NCI-H460 (cell line): ENCODE results near the gene C2CD3. TPM values are rescaled to one million over a fixed set of nuclear protein-coding genes. Genes with fewer than 3 reads are reported as not detected.

Source experiments
- DNase-seq: peaks from one replicate; pipeline ENCODE4 v3.0.0-alpha.2; 2016; ENCODE audit warnings: low read depth; ENCODE audit errors: extremely low read depth
- total RNA-seq: library from RNA; depleted of rRNA; stranded (reverse); fragments of >200 nt; shearing (Covaris generic); gene quantifications from 2 replicates; pipeline ENCODE4 v1.2.3, GENCODE V29; 2014

C2CD3 gene
- total RNA-seq, 1 experiment from 2014 or later: 9.2 TPM

- DNase-seq: no peak
Observed at GRCh38 chr11:74023276-74023675, 147.5 kb downstream of the C2CD3 start.

GRCh38 chr11:74022546-74022945 lies 148.3 kb downstream of the C2CD3 start:
- no peak for DNase-seq

- no peak for DNase-seq
Observed at GRCh38 chr11:74021998-74022397, 148.8 kb downstream of the C2CD3 start.

- DNase-seq: no peak
Observed at GRCh38 chr11:74020539-74020938, 150.3 kb downstream of the C2CD3 start.

GRCh38 chr11:74019860-74020259 lies 150.9 kb downstream of the C2CD3 start:
- no peak for DNase-seq

GRCh38 chr11:74019104-74019738 lies 151.6 kb downstream of the C2CD3 start:
- no peak for DNase-seq

GRCh38 chr11:74018331-74019005 lies 152.3 kb downstream of the C2CD3 start:
- no peak for DNase-seq

- DNase-seq: no peak
Observed at GRCh38 chr11:74017631-74018030, 153.2 kb downstream of the C2CD3 start.

GRCh38 chr11:74015919-74016684 lies 154.7 kb downstream of the C2CD3 start:
- no peak for DNase-seq

- DNase-seq: no peak
Observed at GRCh38 chr11:74014880-74015279, 155.9 kb downstream of the C2CD3 start.

- DNase-seq: no peak
Observed at GRCh38 chr11:74013141-74013540, 157.7 kb downstream of the C2CD3 start.

GRCh38 chr11:74012074-74012809 lies 158.6 kb downstream of the C2CD3 start:
- no peak for DNase-seq

GRCh38 chr11:74011360-74012073 lies 159.3 kb downstream of the C2CD3 start:
- no peak for DNase-seq

- no peak for DNase-seq
Observed at GRCh38 chr11:74010306-74011300, 160.2 kb downstream of the C2CD3 start.

GRCh38 chr11:74009675-74010305 lies 161.0 kb downstream of the C2CD3 start:
- no peak for DNase-seq

- DNase-seq: no peak
Observed at GRCh38 chr11:74009230-74009547, 161.6 kb downstream of the C2CD3 start.

- no peak for DNase-seq
Observed at GRCh38 chr11:74008373-74009229, 162.2 kb downstream of the C2CD3 start, which contains the start of gene UCP3. TSS of gene UCP3 (minus strand) at chr11:74009085. CDS start at chr11:74007042, 2,043 bp downstream.
